ENCODE measurements around the gene EOGT.

EOGT gene

GRCh38 chr3:69008980-69009379 lies 4.5 kb downstream of the EOGT start:
- no peak for DNase-seq

GRCh38 chr3:69005791-69006482 lies 7.5 kb downstream of the EOGT start:
- DNase-seq: no peak

- DNase-seq: no peak
These were observed 8.3 kb downstream of the EOGT start for GRCh38 chr3:69005071-69005790.

GRCh38 chr3:69004138-69004537 lies 9.3 kb downstream of the EOGT start:
- no peak for DNase-seq

- no peak for DNase-seq
These were observed 13.9 kb downstream of the EOGT start for GRCh38 chr3:68999605-69000004.

- no peak for DNase-seq
These were observed 14.3 kb downstream of the EOGT start for GRCh38 chr3:68999158-68999557.

GRCh38 chr3:68997887-68998286 lies 15.6 kb downstream of the EOGT start:
- DNase-seq: no peak

GRCh38 chr3:68996356-68996995 lies 17.0 kb downstream of the EOGT start:
- DNase-seq: no peak

GRCh38 chr3:68988740-68989139 lies 24.7 kb downstream of the EOGT start:
- no peak for DNase-seq

GRCh38 chr3:68987322-68987721 lies 26.2 kb downstream of the EOGT start:
- DNase-seq: no peak

- DNase-seq: no peak
These were observed 26.8 kb downstream of the EOGT start for GRCh38 chr3:68986496-68987208.

GRCh38 chr3:68985146-68985790 lies 28.2 kb downstream of the EOGT start:
- DNase-seq: no peak

- no peak for DNase-seq
These were observed 29.4 kb downstream of the EOGT start for GRCh38 chr3:68984011-68984530.

GRCh38 chr3:68977486-68978167 lies 35.9 kb downstream of the EOGT start:
- DNase-seq: no peak

GRCh38 chr3:68974711-68975110 lies 38.8 kb downstream of the EOGT start:
- DNase-seq: no peak

GRCh38 chr3:68973639-68974038 lies 39.8 kb downstream of the EOGT start:
- DNase-seq: no peak

- no peak for DNase-seq
These were observed 41.0 kb downstream of the EOGT start for GRCh38 chr3:68972358-68972979.

- no peak for DNase-seq
These were observed 48.8 kb downstream of the EOGT start for GRCh38 chr3:68964694-68965093.

GRCh38 chr3:68963891-68964290 lies 49.6 kb downstream of the EOGT start:
- DNase-seq: no peak

- no peak for DNase-seq
These were observed 50.1 kb downstream of the EOGT start for GRCh38 chr3:68963376-68963775.

GRCh38 chr3:68958932-68959331 lies 54.6 kb downstream of the EOGT start:
- DNase-seq: no peak

- no peak for DNase-seq
These were observed 55.6 kb downstream of the EOGT start for GRCh38 chr3:68957895-68958294.
